ENCODE data around the gene SLC35A2.

GRCh38 chrX:48937054-48937907, 25.8 kb upstream of the SLC35A2 start:
- TF ChIP-seq CTCF (IDR thresholded peaks at IDR 0.05) (no peak), ELF4 (CRISPR knock-in tag; IDR thresholded peaks at IDR 0.05; ENCODE audit: low read depth) (no peak), ZNF512 (CRISPR knock-in tag; IDR thresholded peaks at IDR 0.05; ENCODE audit: borderline replicate concordance) (no peak), KAT7 (CRISPR knock-in tag; IDR thresholded peaks at IDR 0.05; ENCODE audit: borderline replicate concordance) (no peak), ZBTB43 (CRISPR knock-in tag; IDR thresholded peaks at IDR 0.05) (no peak), ZNF121 (CRISPR knock-in tag; IDR thresholded peaks at IDR 0.05) (no peak), ZMAT4 (CRISPR knock-in tag; IDR thresholded peaks at IDR 0.05) (no peak), NR1H2 (CRISPR knock-in tag; IDR thresholded peaks at IDR 0.05) (no peak), TP53 (CRISPR knock-in tag; IDR thresholded peaks at IDR 0.05) (no peak), HMGXB4 (CRISPR knock-in tag; IDR thresholded peaks at IDR 0.05) (no peak), SMAD3 (CRISPR knock-in tag; IDR thresholded peaks at IDR 0.05; ENCODE audit: borderline replicate concordance) (no peak)
